ENCODE data around the gene ADORA1.

The ADORA1 gene

GRCh38 chr1:203175827-203176241 lies 48.3 kb downstream of the ADORA1 start:
- DNase-seq: no peak

GRCh38 chr1:203176273-203177035 lies 48.9 kb downstream of the ADORA1 start:
- no peak for DNase-seq

GRCh38 chr1:203177036-203177405 lies 49.5 kb downstream of the ADORA1 start:
- DNase-seq: no peak

- no peak for DNase-seq
Measured at GRCh38 chr1:203177470-203178039, 50.0 kb downstream of the ADORA1 start.

- no peak for DNase-seq
Measured at GRCh38 chr1:203178083-203178482, 50.6 kb downstream of the ADORA1 start.

- DNase-seq: no peak
Measured at GRCh38 chr1:203178821-203179666, 51.5 kb downstream of the ADORA1 start.

- no peak for DNase-seq
Measured at GRCh38 chr1:203179667-203180005, 52.1 kb downstream of the ADORA1 start.

GRCh38 chr1:203180611-203181330 lies 53.2 kb downstream of the ADORA1 start:
- DNase-seq: no peak

GRCh38 chr1:203181586-203182386 lies 54.3 kb downstream of the ADORA1 start:
- DNase-seq: no peak

GRCh38 chr1:203182387-203182953 lies 54.9 kb downstream of the ADORA1 start:
- DNase-seq: no peak

GRCh38 chr1:203183828-203184227 lies 56.3 kb downstream of the ADORA1 start:
- DNase-seq: no peak

- DNase-seq: no peak
Measured at GRCh38 chr1:203184467-203184866, 56.9 kb downstream of the ADORA1 start.

GRCh38 chr1:203185061-203185461 lies 57.5 kb downstream of the ADORA1 start:
- no peak for DNase-seq

- no peak for DNase-seq
Measured at GRCh38 chr1:203185585-203185984, 58.1 kb downstream of the ADORA1 start.

- DNase-seq: no peak
Measured at GRCh38 chr1:203186091-203186445, 58.5 kb downstream of the ADORA1 start.

GRCh38 chr1:203186446-203187303 lies 59.1 kb downstream of the ADORA1 start, which contains the start of gene CHI3L1:
TSS of gene CHI3L1 (minus strand) at chr1:203186704. CDS start at chr1:203186623, 81 bp downstream.
- DNase-seq: no peak

GRCh38 chr1:203187304-203187685 lies 59.8 kb downstream of the ADORA1 start:
- no peak for DNase-seq

GRCh38 chr1:203187689-203188264 lies 60.3 kb downstream of the ADORA1 start:
- DNase-seq: no peak

GRCh38 chr1:203188686-203189232 lies 61.2 kb downstream of the ADORA1 start:
- DNase-seq: no peak

- no peak for DNase-seq
Measured at GRCh38 chr1:203189951-203190352, 62.4 kb downstream of the ADORA1 start.
